NCI-H2081 (cell line): Measurements from ENCODE around the gene ZNF385C.

Experiments used
- DNase-seq, 2 experiments: peaks; one replicate each; lab custom pipeline; 2025; lab: John Stamatoyannopoulos, UW

The ZNF385C gene

GRCh38 chr17:42077755-42078154, 20.5 kb downstream of the ZNF385C start:
- no peak for DNase-seq

GRCh38 chr17:42076797-42077559, 21.3 kb downstream of the ZNF385C start:
- DNase-seq: no peak

- DNase-seq: no peak
Measured at GRCh38 chr17:42075789-42076188, 22.5 kb downstream of the ZNF385C start.

GRCh38 chr17:42072323-42073187, 25.7 kb downstream of the ZNF385C start:
- no peak for DNase-seq

GRCh38 chr17:42071810-42072209, 26.5 kb downstream of the ZNF385C start:
- no peak for DNase-seq

GRCh38 chr17:42068979-42069378, 29.3 kb downstream of the ZNF385C start:
- no peak for DNase-seq

- DNase-seq: peak; percentile 53 to 54
Measured at GRCh38 chr17:42067371-42068091, 30.7 kb downstream of the ZNF385C start.

GRCh38 chr17:42065201-42065600, 33.1 kb downstream of the ZNF385C start:
- no peak for DNase-seq

- no peak for DNase-seq
Measured at GRCh38 chr17:42062681-42063080, 35.6 kb downstream of the ZNF385C start.

GRCh38 chr17:42061646-42062487, 36.4 kb downstream of the ZNF385C start:
- no peak for DNase-seq

GRCh38 chr17:42060231-42060630, 38.0 kb downstream of the ZNF385C start:
- DNase-seq: no peak

GRCh38 chr17:42059815-42060214, 38.5 kb downstream of the ZNF385C start:
- DNase-seq: no peak

- no peak for DNase-seq
Measured at GRCh38 chr17:42058063-42058462, 40.2 kb downstream of the ZNF385C start.

GRCh38 chr17:42056635-42057034, 41.6 kb downstream of the ZNF385C start:
- no peak for DNase-seq

GRCh38 chr17:42055496-42055895, 42.8 kb downstream of the ZNF385C start:
- DNase-seq: no peak

GRCh38 chr17:42055027-42055426, 43.2 kb downstream of the ZNF385C start:
- peak in 1 of 2 experiments; percentile 16 for DNase-seq

- DNase-seq: no peak
Measured at GRCh38 chr17:42053731-42054500, 44.4 kb downstream of the ZNF385C start.

GRCh38 chr17:42052346-42052877, 45.9 kb downstream of the ZNF385C start:
- no peak for DNase-seq

GRCh38 chr17:42051645-42052044, 46.6 kb downstream of the ZNF385C start:
- no peak for DNase-seq

- DNase-seq: no peak
Measured at GRCh38 chr17:42051013-42051400, 47.3 kb downstream of the ZNF385C start.
